Neural cell (in vitro differentiated cells): ENCODE measurements around the gene PPAN. TPM values are rescaled to one million over a fixed set of nuclear protein-coding genes. Genes with fewer than 3 reads are reported as not detected.

ENCODE experiments used
- H2AFZ ChIP-seq: fragments of 200-600, 300-800 bp; sonication (generic), shearing (Covaris generic); 2 replicates; pipeline ENCODE4 v1.6.0; 2014; ENCODE audit warnings: low read depth, mild to moderate bottlenecking, antibody characterized with exemption, low read length, moderate library complexity
- H3F3A ChIP-seq: fragments of 200-600 bp; shearing (Covaris generic); 2 replicates; pipeline ENCODE4 v1.6.1; 2016; ENCODE audit warnings: mild to moderate bottlenecking, moderate library complexity, mixed read lengths, antibody characterized with exemption, low read length; ENCODE audit not compliant: insufficient read depth, poor library complexity, severe bottlenecking
- H3K27ac ChIP-seq: fragments of 200-600, 300-800 bp; sonication (generic), shearing (Covaris generic); 2 replicates; pipeline ENCODE4 v1.5.1; 2014; ENCODE audit warnings: mild to moderate bottlenecking, low read length, moderate library complexity
- H3K27me3 ChIP-seq: fragments of 300-800, 200-600 bp; sonication (generic), shearing (Covaris generic); 2 replicates; pipeline ENCODE4 v1.6.0; 2014; ENCODE audit warnings: mild to moderate bottlenecking, low read depth, low read length, moderate library complexity; ENCODE audit not compliant: insufficient read depth
- H3K36me3 ChIP-seq: fragments of 300-800, 200-600 bp; sonication (generic), shearing (Covaris generic); 2 replicates; pipeline ENCODE4 v1.5.1; 2014; ENCODE audit warnings: mild to moderate bottlenecking, antibody characterized with exemption, low read length, moderate library complexity; ENCODE audit not compliant: insufficient read depth
- H3K4me2 ChIP-seq: fragments of 300-800, 200-600 bp; sonication (generic), shearing (Covaris generic); 2 replicates; pipeline ENCODE4 v1.6.0; 2014; ENCODE audit warnings: mild to moderate bottlenecking, low read length
- H3K4me3 ChIP-seq: fragments of 300-800, 200-600 bp; sonication (generic), shearing (Covaris generic); 2 replicates; pipeline ENCODE4 v1.5.1; 2014; ENCODE audit warnings: mild to moderate bottlenecking, low read length, moderate library complexity
- H3K79me2 ChIP-seq: fragments of 200-600 bp; shearing (Covaris generic); replicated peaks from 2 replicates; pipeline ENCODE4 v1.6.0; 2014; ENCODE audit warnings: mild to moderate bottlenecking, low read length, moderate library complexity; ENCODE audit not compliant: insufficient read depth
- H3K9ac ChIP-seq: fragments of 300-800, 200-600 bp; sonication (generic), shearing (Covaris generic); 2 replicates; pipeline ENCODE4 v1.6.1; 2016; ENCODE audit warnings: mild to moderate bottlenecking, low read length, mixed read lengths
- H3K9me2 ChIP-seq: fragments of 200-600 bp; shearing (Covaris generic); 2 replicates; pipeline ENCODE4 v1.6.1; 2016; ENCODE audit warnings: mild to moderate bottlenecking, low read length, mixed read lengths; ENCODE audit not compliant: insufficient read depth
- H3K9me3 ChIP-seq: fragments of 200-600, 300-800 bp; sonication (generic), shearing (Covaris generic); 2 replicates; pipeline ENCODE4 v1.6.1; 2016; ENCODE audit warnings: mild to moderate bottlenecking, mixed run types, low read length, moderate library complexity, mixed read lengths
- H4K20me1 ChIP-seq: fragments of 200-600 bp; shearing (Covaris generic); 2 replicates; pipeline ENCODE4 v1.6.1; 2016; ENCODE audit warnings: mild to moderate bottlenecking, mixed run types; ENCODE audit not compliant: insufficient read depth
- EP300 ChIP-seq: fragments of 450-650 bp; conservative IDR thresholded peaks from 2 replicates; pipeline ENCODE4 v1.6.1; 2014; ENCODE audit warnings: antibody characterized with exemption, mild to moderate bottlenecking, moderate library complexity; ENCODE audit not compliant: poor library complexity, severe bottlenecking
- EZH2 ChIP-seq: fragments of 200-600, 300-800 bp; shearing (Covaris generic), sonication (generic); IDR thresholded peaks from 2 replicates; pipeline ENCODE4 v1.6.1; 2014; ENCODE audit warnings: antibody characterized with exemption, low read length, borderline replicate concordance, mild to moderate bottlenecking; ENCODE audit not compliant: insufficient read depth, poor library complexity, severe bottlenecking
- MXI1 ChIP-seq: fragments of 450-650 bp; conservative IDR thresholded peaks from 2 replicates; pipeline ENCODE4 v1.6.1; 2014; ENCODE audit warnings: antibody characterized with exemption, mild to moderate bottlenecking; ENCODE audit not compliant: poor library complexity, severe bottlenecking
- POLR2AphosphoS5 ChIP-seq: IDR thresholded peaks from 2 replicates; pipeline ENCODE4 v1.6.1; 2012
- RAD21 ChIP-seq: fragments of 450-650 bp; conservative IDR thresholded peaks from 2 replicates; pipeline ENCODE4 v1.6.1; 2014; ENCODE audit warnings: antibody characterized with exemption, mild to moderate bottlenecking, moderate library complexity
- REST ChIP-seq: IDR thresholded peaks from 2 replicates; pipeline ENCODE4 v1.6.1; 2012; ENCODE audit warnings: borderline replicate concordance
- SMC3 ChIP-seq: fragments of 450-650 bp; conservative IDR thresholded peaks from 2 replicates; pipeline ENCODE4 v1.6.1; 2014; ENCODE audit warnings: antibody characterized with exemption, mild to moderate bottlenecking, moderate library complexity; ENCODE audit not compliant: poor library complexity
- TAF1 ChIP-seq: IDR thresholded peaks from 2 replicates; pipeline ENCODE4 v1.6.1; 2012; ENCODE audit warnings: low read depth
- polyA plus RNA-seq: library from polyadenylated mRNA; depleted of rRNA; stranded (reverse); fragments of >200 nt; gene quantifications from 2 replicates; pipeline ENCODE4 v1.2.3, GENCODE V29; 2014
- TF ChIP-seq, protein P1 (sequence below): fragments of 450-650 bp; IDR thresholded peaks from 2 replicates; pipeline ENCODE4 v1.5.1; 2014; ENCODE audit warnings: antibody characterized with exemption, mild to moderate bottlenecking, moderate library complexity; ENCODE audit not compliant: poor library complexity, severe bottlenecking

The PPAN gene
- polyA plus RNA-seq, 1 donor from 2014 or later: 13.9 TPM

- no peaks in the 10 kb centered on the region for H3K9me2 ChIP-seq
- H3K4me3 ChIP-seq: no peak overlapping the region
- TF ChIP-seq RAD21 (no peak), MXI1 (no peak)
- H3K79me2 ChIP-seq: no peaks in the 10 kb centered on the region
- peaks cover 4% of the 10 kb centered on the region for H3K36me3 ChIP-seq
- no peaks in the 10 kb centered on the region for H3F3A ChIP-seq
- no peaks in the 10 kb centered on the region for H4K20me1 ChIP-seq
- no peaks in the 10 kb centered on the region for H3K27me3 ChIP-seq
- no peak overlapping the region for H3K4me2 ChIP-seq
- no peak overlapping the region for H3K27ac ChIP-seq
- no peak overlapping the region for H2AFZ ChIP-seq
- H3K9me3 ChIP-seq: no peaks in the 10 kb centered on the region
- no peak overlapping the region for H3K9ac ChIP-seq
Observed at GRCh38 chr19:10137751-10138682, 31.9 kb downstream of the PPAN start.

DNA sequence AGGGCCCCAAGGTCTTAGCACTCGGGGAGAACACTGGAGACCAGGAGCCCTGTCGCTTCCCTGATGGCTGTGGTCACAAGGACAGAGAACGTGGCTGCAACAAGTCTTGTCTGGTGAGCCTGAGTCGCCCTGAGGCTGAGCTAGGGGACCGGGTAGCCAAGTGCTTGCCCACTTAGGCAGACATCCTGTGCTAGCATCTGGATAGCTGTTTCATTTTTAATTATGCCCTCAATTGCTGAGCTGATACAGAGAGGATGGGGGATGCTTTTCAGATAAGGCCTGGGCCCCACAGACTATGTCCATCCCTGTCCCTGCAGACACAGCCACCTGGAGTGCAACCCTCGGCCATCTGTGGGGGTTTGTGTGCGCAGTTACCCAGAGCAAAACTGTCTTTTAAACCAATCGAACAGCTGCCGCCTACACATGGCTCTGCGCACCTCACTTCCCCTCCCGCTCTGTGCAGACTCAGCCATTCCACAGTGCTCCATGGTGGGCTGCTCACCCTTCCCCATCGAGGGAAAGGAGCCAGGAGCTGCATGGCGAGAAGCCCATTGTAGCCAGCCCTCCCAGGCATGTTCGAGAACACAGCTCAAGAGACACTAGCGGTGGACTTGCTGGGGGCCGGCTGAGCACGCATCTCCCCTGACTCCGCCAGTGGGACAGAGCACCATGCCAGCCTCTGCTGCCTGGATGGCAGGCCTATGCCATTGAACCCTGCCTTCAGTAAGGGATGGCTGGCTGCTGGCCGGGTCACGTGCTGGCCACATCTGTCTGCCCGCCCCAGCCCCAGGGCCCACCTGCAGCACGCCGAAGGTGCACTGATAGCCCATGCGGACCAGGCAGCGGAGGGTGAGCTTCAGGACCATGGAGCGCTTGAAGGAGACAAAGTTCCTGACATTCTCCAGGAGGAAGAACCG lies 33.0 kb downstream of the PPAN start:
- Histone ChIP-seq H3K9me3 (no peaks in the 10 kb centered on the region), H3K27me3 (no peaks in the 10 kb centered on the region), H3K4me3 (no peak overlapping the region), H3K79me2 (no peaks in the 10 kb centered on the region), H3K27ac (no peak overlapping the region), H3K9me2 (no peaks in the 10 kb centered on the region), H4K20me1 (no peaks in the 10 kb centered on the region), H3K4me2 (no peak overlapping the region), H2AFZ (no peak overlapping the region), H3K36me3 (peaks cover 4% of the 10 kb centered on the region), H3K9ac (no peak overlapping the region), H3F3A (no peaks in the 10 kb centered on the region)
- TF ChIP-seq, protein P1, sequence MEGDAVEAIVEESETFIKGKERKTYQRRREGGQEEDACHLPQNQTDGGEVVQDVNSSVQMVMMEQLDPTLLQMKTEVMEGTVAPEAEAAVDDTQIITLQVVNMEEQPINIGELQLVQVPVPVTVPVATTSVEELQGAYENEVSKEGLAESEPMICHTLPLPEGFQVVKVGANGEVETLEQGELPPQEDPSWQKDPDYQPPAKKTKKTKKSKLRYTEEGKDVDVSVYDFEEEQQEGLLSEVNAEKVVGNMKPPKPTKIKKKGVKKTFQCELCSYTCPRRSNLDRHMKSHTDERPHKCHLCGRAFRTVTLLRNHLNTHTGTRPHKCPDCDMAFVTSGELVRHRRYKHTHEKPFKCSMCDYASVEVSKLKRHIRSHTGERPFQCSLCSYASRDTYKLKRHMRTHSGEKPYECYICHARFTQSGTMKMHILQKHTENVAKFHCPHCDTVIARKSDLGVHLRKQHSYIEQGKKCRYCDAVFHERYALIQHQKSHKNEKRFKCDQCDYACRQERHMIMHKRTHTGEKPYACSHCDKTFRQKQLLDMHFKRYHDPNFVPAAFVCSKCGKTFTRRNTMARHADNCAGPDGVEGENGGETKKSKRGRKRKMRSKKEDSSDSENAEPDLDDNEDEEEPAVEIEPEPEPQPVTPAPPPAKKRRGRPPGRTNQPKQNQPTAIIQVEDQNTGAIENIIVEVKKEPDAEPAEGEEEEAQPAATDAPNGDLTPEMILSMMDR: no peak
- TF ChIP-seq POLR2AphosphoS5 (no peak), EP300 (no peak), EZH2 (no peak), SMC3 (no peak), MXI1 (no peak), TAF1 (no peak), RAD21 (no peak), REST (no peak)
